K562 (cell line): ENCODE results near the gene NYNRIN. TPM values are rescaled to one million over a fixed set of nuclear protein-coding genes. Genes with fewer than 3 reads are reported as not detected.
A peak's percentile ranks its signal among the peaks of the same experiment; 100 is the strongest.

Experiments
- ATF1 ChIP-seq, 2 experiments: fragments of 450-650 bp in 1 of 2; IDR thresholded peaks; 2 replicates each; pipeline ENCODE4 v1.6.1; 2016; ENCODE audit warnings: missing compliant biosample characterization in 1 of 2, missing genetic modification characterization in 1 of 2
- CBX5 ChIP-seq: IDR thresholded peaks from 2 replicates; pipeline ENCODE4 v1.6.1; 2014; ENCODE audit warnings: low read depth, borderline replicate concordance
- CREM ChIP-seq: IDR thresholded peaks from 2 replicates; pipeline ENCODE4 v1.6.1; 2014; ENCODE audit warnings: antibody characterized with exemption, low read depth
- E4F1 ChIP-seq: fragments of 250-450 bp; sonication (Bioruptor Pico); IDR thresholded peaks from 2 replicates; pipeline ENCODE4 v1.5.0; 2021; ENCODE audit warnings: mild to moderate bottlenecking, borderline replicate concordance
- ELF1 ChIP-seq: fragments of 200-800 bp; sonication (Bioruptor generic); IDR thresholded peaks from 2 replicates; pipeline ENCODE4 v1.6.1; 2016; ENCODE audit warnings: missing genetic modification characterization, missing compliant biosample characterization
- FOSL1 ChIP-seq: fragments of 200-800 bp; sonication (Bioruptor generic); conservative IDR thresholded peaks from 2 replicates; pipeline ENCODE4 v1.6.1; 2016; ENCODE audit warnings: missing genetic modification characterization, missing compliant biosample characterization
- FOXA3 ChIP-seq, 2 experiments: fragments of 450-650 bp in 1 of 2; sonication (generic) in 1 of 2; formaldehyde crosslinking; IDR thresholded peaks in 1 of 2; conservative IDR thresholded peaks in 1 of 2; 2 replicates each; pipeline versions ENCODE4 v1.4.0 to v1.8.0; 2020 to 2022; ENCODE audit warnings: mild to moderate bottlenecking in 2 of 2, missing genetic modification reagents in 1 of 2
- GTF2E2 ChIP-seq: fragments of 200-800 bp; sonication (Bioruptor generic); IDR thresholded peaks from 2 replicates; pipeline ENCODE4 v1.6.1; 2016; ENCODE audit warnings: missing genetic modification characterization, missing compliant biosample characterization
- HLTF ChIP-seq: fragments of 450-650 bp; IDR thresholded peaks from 2 replicates; pipeline ENCODE4 v1.6.1; 2016
- HMG20A ChIP-seq: fragments of 450-650 bp; formaldehyde crosslinking; conservative IDR thresholded peaks from 2 replicates; pipeline ENCODE4 v1.4.0; 2020; ENCODE audit warnings: mild to moderate bottlenecking, mixed read lengths
- HNRNPLL ChIP-seq: fragments of 200-400 bp; formaldehyde crosslinking; IDR thresholded peaks from 2 replicates; pipeline ENCODE4 v1.6.1; 2017; ENCODE audit warnings: low read length, low read depth, mild to moderate bottlenecking; ENCODE audit not compliant: poor library complexity, severe bottlenecking
- MCM5 ChIP-seq: fragments of 450-650 bp; IDR thresholded peaks from 2 replicates; pipeline ENCODE4 v1.6.1; 2016; ENCODE audit warnings: low read depth
- MYNN ChIP-seq, 2 experiments: sonication (generic); formaldehyde crosslinking in 1 of 2; IDR thresholded peaks; 2 replicates each; pipeline versions ENCODE4 v1.5.0 to v1.6.1; 2016 to 2020; ENCODE audit warnings: antibody characterized with exemption in 1 of 2, missing genetic modification reagents in 1 of 2
- POLR2H ChIP-seq: IDR thresholded peaks from 2 replicates; pipeline ENCODE4 v1.6.1; 2016; ENCODE audit warnings: missing genetic modification characterization, low read depth, mild to moderate bottlenecking, control low read depth, missing compliant biosample characterization, moderate library complexity
- TAF1 ChIP-seq: IDR thresholded peaks from 2 replicates; pipeline ENCODE4 v1.6.1; 2011; ENCODE audit warnings: mild to moderate bottlenecking, low read length, moderate library complexity; ENCODE audit not compliant: insufficient read depth, control insufficient read depth, severe bottlenecking; ENCODE audit errors: extremely low read depth
- TCF3 ChIP-seq: sonication (generic); formaldehyde crosslinking; IDR thresholded peaks from 2 replicates; pipeline ENCODE4 v1.4.0; 2020; ENCODE audit warnings: mild to moderate bottlenecking, missing genetic modification reagents
- VEZF1 ChIP-seq: fragments of 200-800 bp; sonication (Bioruptor generic); IDR thresholded peaks from 2 replicates; pipeline ENCODE4 v1.6.1; 2017; ENCODE audit warnings: missing genetic modification characterization, missing compliant biosample characterization
- ZBTB7A ChIP-seq: IDR thresholded peaks from 2 replicates; pipeline ENCODE4 v1.6.1; 2011; ENCODE audit warnings: low read depth, mild to moderate bottlenecking, low read length, moderate library complexity, borderline replicate concordance; ENCODE audit not compliant: control insufficient read depth
- ZNF121 ChIP-seq: sonication (generic); formaldehyde crosslinking; conservative IDR thresholded peaks from 2 replicates; pipeline ENCODE4 v1.8.0; 2022; ENCODE audit warnings: missing genetic modification reagents
- ZNF592 ChIP-seq: fragments of 450-650 bp; IDR thresholded peaks from 2 replicates; pipeline ENCODE4 v1.6.1; 2017; ENCODE audit warnings: antibody characterized with exemption, mild to moderate bottlenecking
- polyA plus RNA-seq, 8 experiments: library from polyadenylated mRNA; depleted of rRNA in 4 of 8; stranded (reverse) in 5 of 8; unstranded in 3 of 8; fragments of >200 nt; fragmentation: Nextera tagmentation in 2 of 8; fragmentation: Illumina TruSeq in 1 of 8; extraction: Ambion mirVana in 2 of 8; extraction: Trizol in 1 of 8; gene quantifications; 2 replicates each; pipeline versions ENCODE4 v1.2.1 to v1.2.3, GENCODE V29; 2011 to 2014; ENCODE audit warnings: inconsistent platforms in 1 of 8, missing spikeins in 1 of 8
- total RNA-seq, 7 experiments: library from RNA; depleted of rRNA in 6 of 7; stranded (reverse); fragments of >200 nt in 6 of 7; fragmentation: Illumina TruSeq in 2 of 7; extraction: Trizol in 2 of 7; gene quantifications; 2 replicates each; pipeline versions ENCODE4 v1.2.1 to v1.2.3, GENCODE V29; 2011 to 2021; ENCODE audit warnings: low replicate concordance in 1 of 7

Gene NYNRIN
- total and polyA plus RNA-seq, 9 of the 15 experiments (the other 6 are each of a cell fraction or from before 2014, with no cell fraction given), result 0.04 to 1.2 (median 0.28) TPM

- TF ChIP-seq FOXA3 (CRISPR knock-in tag; conservative IDR thresholded peaks at IDR 0.05 in 1 of 2, IDR thresholded peaks at IDR 0.05 in 1 of 2) (no peak), MYNN (IDR thresholded peaks at IDR 0.05) (no peak), MYNN (CRISPR knock-in tag; IDR thresholded peaks at IDR 0.05) (no peak), ZBTB7A (peak; percentile 82; the same call in 1 of the 2 replicates), ELF1 (tag) (peak; percentile 56; the same call in 1 of the 2 replicates), VEZF1 (CRISPR knock-in tag) (peak; percentile 64), ATF1 (CRISPR knock-in tag; IDR thresholded peaks at IDR 0.05) (no peak), ATF1 (tag; IDR thresholded peaks at IDR 0.05) (peak; percentile 49), HLTF (no peak), POLR2H (peak; percentile 85), HMG20A (no peak), CREM (peak; percentile 40; the same call in 1 of the 2 replicates), FOSL1 (tag) (peak; percentile 62), HNRNPLL (peak; percentile 76), E4F1 (CRISPR knock-in tag) (no peak), TAF1 (peak; percentile 84), ZNF121 (CRISPR knock-in tag) (no peak), ZNF592 (peak; percentile 79), TCF3 (no peak), MCM5 (no peak), GTF2E2 (tag) (peak; percentile 80), CBX5 (no peak)
These were observed 30.8 kb downstream of the NYNRIN start, which contains the start of the genes CBLN3 and KHNYN (continued) for GRCh38 chr14:24429395-24430142.
